Measurements from ENCODE around the gene MYO5B. TPM values are rescaled to one million over a fixed set of nuclear protein-coding genes. Genes with fewer than 3 reads are reported as not detected.

Gene MYO5B
- total RNA-seq, 4 donors from 2014 or later = 1.2 to 2.2 (median 1.3) TPM

GRCh38 chr18:50170004-50170403 is 24.9 kb downstream of the MYO5B start:
- no peak for TF ChIP-seq CTCF (IDR thresholded peaks at IDR 0.05; ENCODE audit: low read depth)

GRCh38 chr18:50169149-50169548 is 25.8 kb downstream of the MYO5B start:
- no peak for TF ChIP-seq CTCF (IDR thresholded peaks at IDR 0.05; ENCODE audit: low read depth)

- TF ChIP-seq CTCF (IDR thresholded peaks at IDR 0.05; ENCODE audit: low read depth) = no peak
Observed at GRCh38 chr18:50167966-50168365, 27.0 kb downstream of the MYO5B start.

GRCh38 chr18:50166901-50167300 is 28.0 kb downstream of the MYO5B start:
- no peak for TF ChIP-seq CTCF (IDR thresholded peaks at IDR 0.05; ENCODE audit: low read depth)

- TF ChIP-seq CTCF (IDR thresholded peaks at IDR 0.05; ENCODE audit: low read depth) = no peak
Observed at GRCh38 chr18:50163505-50163904, 31.4 kb downstream of the MYO5B start.

- TF ChIP-seq CTCF (IDR thresholded peaks at IDR 0.05; ENCODE audit: low read depth) = no peak
Observed at GRCh38 chr18:50162486-50163304, 32.3 kb downstream of the MYO5B start.

GRCh38 chr18:50161597-50162205 is 33.2 kb downstream of the MYO5B start:
- TF ChIP-seq CTCF (IDR thresholded peaks at IDR 0.05; ENCODE audit: low read depth) = no peak

Measured in subcutaneous adipose tissue (tissue), 4 donors.